Peyer's patch (tissue), 4 donors: Measurements from ENCODE around the gene TMEM231. TPM values are rescaled to one million over a fixed set of nuclear protein-coding genes. Genes with fewer than 3 reads are reported as not detected.

Experiments
- DNase-seq, 3 donors: peaks; one replicate each; pipeline ENCODE4 v3.0.0-alpha.2; 2017 to 2019
- H3K27ac ChIP-seq, 4 donors: fragments of 200-600 bp; sonication (generic); one replicate each; pipeline ENCODE4 v1.5.1; 2016 to 2019
- H3K27me3 ChIP-seq, 2 donors: fragments of 200-600 bp; sonication (generic); one replicate each; pipeline ENCODE4 v1.5.1; 2019
- H3K36me3 ChIP-seq, 3 donors: fragments of 200-600 bp; sonication (generic); one replicate each; pipeline ENCODE4 v1.5.1; 2016 to 2019
- H3K4me1 ChIP-seq, 4 donors: fragments of 200-600 bp; sonication (generic); one replicate each; pipeline ENCODE4 v1.5.1; 2016 to 2019
- H3K4me3 ChIP-seq, 4 donors: fragments of 200-600 bp; sonication (generic); 1 replicate in 3 of 4; 2 replicates in 1 of 4; pipeline ENCODE4 v1.5.1; 2016 to 2019; ENCODE audit warnings: mild to moderate bottlenecking in 1 of 4
- H3K9me3 ChIP-seq, 4 donors: fragments of 200-600 bp; sonication (generic); one replicate each; pipeline ENCODE4 v1.5.1; 2016 to 2019; ENCODE audit warnings: mild to moderate bottlenecking in 1 of 4
- CTCF ChIP-seq, 6 experiments: fragments of 450-650 bp in 4 of 6; fragments of 200-600 bp in 2 of 6; sonication (generic) in 1 of 6; IDR thresholded peaks; one replicate each; pipeline ENCODE4 v1.5.1; 2017 to 2019; ENCODE audit warnings: antibody characterized with exemption in 6 of 6, mild to moderate bottlenecking in 3 of 6, moderate library complexity in 1 of 6
- POLR2A ChIP-seq, 2 donors: fragments of 450-650 bp; IDR thresholded peaks; one replicate each; pipeline ENCODE4 v1.5.1; 2017; ENCODE audit warnings: antibody characterized with exemption in 2 of 2, mild to moderate bottlenecking in 2 of 2, moderate library complexity in 2 of 2
- total RNA-seq, 4 donors: library from RNA; depleted of rRNA; stranded (reverse); fragments of >200 nt; gene quantifications; one replicate each; pipeline ENCODE4 v1.1.0, GENCODE V29; 2016

The TMEM231 gene
- total RNA-seq, 4 donors from 2014 or later: 3.3 to 17.9 (median 4.0) TPM

GRCh38 chr16:75532142-75532765, 23.8 kb downstream of the TMEM231 start:
- peak overlapping the region in 1 of 4 donors; percentile 59 for H3K4me3 ChIP-seq
- H3K27ac ChIP-seq: peak overlapping the region in 1 of 4 donors; percentile 22
- no peaks in the 10 kb centered on the region for H3K9me3 ChIP-seq
- DNase-seq: peak in 1 of 3 donors; percentile 37
- no peaks in the 10 kb centered on the region for H3K27me3 ChIP-seq
- H3K36me3 ChIP-seq: peaks cover 0 to 37% (median 0%) of the 10 kb centered on the region in 3 donors
- H3K4me1 ChIP-seq: peaks cover 0 to 19% (median 0%) of the 10 kb centered on the region in 4 donors
- no peak for TF ChIP-seq POLR2A (IDR thresholded peaks at IDR 0.05)
- TF ChIP-seq CTCF (IDR thresholded peaks at IDR 0.05): no peak

- peak in 1 of 3 donors; percentile 36 for DNase-seq
- Histone ChIP-seq H3K27me3 (no peaks in the 10 kb centered on the region), H3K27ac (no peak overlapping the region), H3K4me3 (no peak overlapping the region), H3K36me3 (peaks cover 0 to 56% (median 0%) of the 10 kb centered on the region in 3 donors), H3K4me1 (peaks cover 0 to 19% (median 0%) of the 10 kb centered on the region in 4 donors), H3K9me3 (no peaks in the 10 kb centered on the region)
- TF ChIP-seq CTCF (IDR thresholded peaks at IDR 0.05): no peak
- TF ChIP-seq POLR2A (IDR thresholded peaks at IDR 0.05): no peak
Observed at GRCh38 chr16:75529959-75530358, 26.1 kb downstream of the TMEM231 start.

DNA sequence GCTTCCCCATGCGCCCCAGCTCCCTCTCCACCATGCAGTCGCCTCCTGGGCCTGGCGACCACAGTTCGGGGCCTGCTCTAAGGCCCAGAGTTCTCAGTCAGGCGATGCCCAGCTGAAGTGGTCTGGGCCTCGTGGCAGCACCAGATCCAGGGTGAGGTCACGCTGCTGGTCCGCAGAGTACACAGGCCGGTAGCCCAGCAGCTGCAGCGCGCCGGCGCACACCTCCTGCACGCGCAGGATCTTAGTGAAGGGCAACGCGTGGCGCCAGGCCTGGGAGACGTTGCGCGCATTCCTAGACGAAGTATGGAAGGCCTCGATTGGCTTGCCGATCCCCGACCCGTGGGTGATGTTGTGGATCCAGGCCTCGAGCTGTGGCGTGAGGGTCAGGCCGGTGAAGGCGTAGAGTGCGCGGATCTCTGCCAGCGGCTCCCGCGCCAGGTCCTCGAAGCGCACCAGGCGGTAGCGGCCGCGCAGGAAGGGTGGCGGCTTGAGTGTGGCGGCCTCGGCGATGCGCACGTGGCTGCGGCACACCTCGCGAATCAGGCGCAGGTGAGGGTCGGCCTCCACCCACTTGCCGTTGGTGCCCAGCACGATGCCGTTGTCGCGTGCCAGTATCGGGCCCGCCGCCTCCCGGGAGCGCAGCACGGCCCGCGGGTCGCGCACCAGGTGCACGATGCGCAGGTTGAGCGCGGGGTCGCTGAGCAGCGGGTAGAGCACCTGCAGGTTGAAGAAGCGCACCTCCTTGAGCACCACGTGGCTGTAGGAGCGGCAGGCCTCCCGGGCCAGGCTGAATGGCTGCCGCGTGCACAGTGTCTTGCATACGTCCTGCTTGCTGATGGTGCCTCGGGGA, 26.8 kb downstream of the TMEM231 start:
- Histone ChIP-seq H3K9me3 (no peaks in the 10 kb centered on the region), H3K27ac (peak overlapping the region in 1 of 4 donors; percentile 71), H3K4me3 (peak overlapping the region in 1 of 4 donors; percentile 11), H3K4me1 (peaks cover 0 to 19% (median 0%) of the 10 kb centered on the region in 4 donors), H3K27me3 (no peaks in the 10 kb centered on the region), H3K36me3 (peaks cover 0 to 58% (median 0%) of the 10 kb centered on the region in 3 donors)
- no peak for TF ChIP-seq CTCF (IDR thresholded peaks at IDR 0.05)
- TF ChIP-seq POLR2A (IDR thresholded peaks at IDR 0.05): no peak
- peak in 1 of 3 donors; percentile 41 for DNase-seq

GRCh38 chr16:75527825-75528299, 28.2 kb downstream of the TMEM231 start:
- Histone ChIP-seq H3K4me3 (no peak overlapping the region), H3K36me3 (peaks cover 0 to 52% (median 0%) of the 10 kb centered on the region in 3 donors), H3K9me3 (no peaks in the 10 kb centered on the region), H3K4me1 (peaks cover 0 to 19% (median 0%) of the 10 kb centered on the region in 4 donors), H3K27ac (peak overlapping the region in 3 of 4 donors; percentile 12 to 79 (median 66)), H3K27me3 (no peaks in the 10 kb centered on the region)
- TF ChIP-seq CTCF (IDR thresholded peaks at IDR 0.05): peak in 1 of 6 experiments; percentile 4
- peak in 1 of 2 donors; percentile 6 for TF ChIP-seq POLR2A (IDR thresholded peaks at IDR 0.05)
- peak in 1 of 3 donors; percentile 80 for DNase-seq

DNA sequence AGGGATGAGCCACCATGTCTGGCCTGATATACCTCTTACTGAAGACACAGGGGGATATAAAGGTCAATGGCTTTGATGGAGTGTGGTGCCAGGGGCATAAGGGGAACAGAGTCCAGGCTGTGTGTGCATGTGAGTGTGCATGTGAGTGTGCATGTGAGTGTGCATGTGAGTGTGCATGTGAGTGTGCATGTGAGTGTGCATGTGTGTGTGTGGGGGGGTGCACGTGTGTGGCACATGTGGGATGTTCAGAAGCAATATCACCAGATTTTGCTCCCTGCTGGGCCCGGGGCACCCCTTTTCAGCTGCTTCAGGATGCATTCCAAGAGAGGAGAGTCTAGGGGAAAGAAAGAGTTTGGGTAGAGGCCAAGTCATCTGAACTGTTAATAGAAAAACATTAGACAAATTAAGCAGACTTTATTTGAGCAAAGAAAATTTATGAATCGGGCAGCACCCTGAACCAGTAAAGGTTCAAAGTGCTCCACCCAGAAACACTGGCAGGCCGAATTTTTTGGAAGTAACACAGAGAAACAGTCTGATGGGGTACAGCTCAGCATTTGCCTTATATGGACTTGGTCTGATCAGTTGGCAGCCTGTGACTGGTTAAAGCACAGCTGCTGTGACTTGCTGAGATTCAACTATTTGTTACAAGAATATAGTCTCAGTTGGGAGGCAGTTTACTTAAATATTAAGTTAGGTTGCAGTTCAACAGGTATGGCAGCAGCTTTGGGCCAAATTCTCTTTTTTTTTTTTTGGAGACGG, 29.8 kb downstream of the TMEM231 start:
- Histone ChIP-seq H3K9me3 (no peaks in the 10 kb centered on the region), H3K36me3 (peaks cover 0 to 44% (median 0%) of the 10 kb centered on the region in 3 donors), H3K27me3 (no peaks in the 10 kb centered on the region), H3K4me3 (no peak overlapping the region), H3K27ac (no peak overlapping the region), H3K4me1 (peaks cover 0 to 19% (median 0%) of the 10 kb centered on the region in 4 donors)
- peak in 1 of 3 donors; percentile 25 for DNase-seq
- TF ChIP-seq CTCF (IDR thresholded peaks at IDR 0.05): no peak
- TF ChIP-seq POLR2A (IDR thresholded peaks at IDR 0.05): no peak
